ENCODE data around the gene ANKFN1. TPM values are rescaled to one million over a fixed set of nuclear protein-coding genes. Genes with fewer than 3 reads are reported as not detected.
"Not testable (repeated sequence)": the region's sequence is repeated elsewhere in the genome, so short reads cannot be mapped to it uniquely, and the experiment has no call there.

Gene ANKFN1
- total RNA-seq, 1 donor from 2014 or later = 2.4 TPM

- H3K27me3 Mint-ChIP-seq = no peaks in the 10 kb centered on the region
- DNase-seq (ENCODE audit: extremely low spot score, unreplicated experiment) = no peak
- H3K4me3 Mint-ChIP-seq = no peak overlapping the region
- H3K27ac Mint-ChIP-seq = no peak overlapping the region
- TF ChIP-seq CTCF (conservative IDR thresholded peaks at IDR 0.05) = no peak
- H3K9me3 Mint-ChIP-seq = no peaks in the 10 kb centered on the region
- no peaks in the 10 kb centered on the region for H3K4me1 Mint-ChIP-seq (ENCODE audit: unreplicated experiment)
- H3K36me3 Mint-ChIP-seq = no peaks in the 10 kb centered on the region
These were observed 242.5 kb downstream of the ANKFN1 start for GRCh38 chr17:56395787-56396186.

GRCh38 chr17:56407086-56407485, 253.8 kb downstream of the ANKFN1 start:
- Mint-ChIP-seq H3K36me3 (peaks cover 3% of the 10 kb centered on the region), H3K4me3 (no peak overlapping the region), H3K27ac (no peak overlapping the region), H3K4me1 (ENCODE audit: unreplicated experiment) (peaks cover 4% of the 10 kb centered on the region), H3K27me3 (peaks cover 10% of the 10 kb centered on the region), H3K9me3 (peaks cover 6% of the 10 kb centered on the region)
- no peak for DNase-seq (ENCODE audit: extremely low spot score, unreplicated experiment)
- no peak for TF ChIP-seq CTCF (conservative IDR thresholded peaks at IDR 0.05)

GRCh38 chr17:56412356-56412755, 259.1 kb downstream of the ANKFN1 start:
- peak overlapping the region; percentile 64 for H3K4me3 Mint-ChIP-seq

DNA sequence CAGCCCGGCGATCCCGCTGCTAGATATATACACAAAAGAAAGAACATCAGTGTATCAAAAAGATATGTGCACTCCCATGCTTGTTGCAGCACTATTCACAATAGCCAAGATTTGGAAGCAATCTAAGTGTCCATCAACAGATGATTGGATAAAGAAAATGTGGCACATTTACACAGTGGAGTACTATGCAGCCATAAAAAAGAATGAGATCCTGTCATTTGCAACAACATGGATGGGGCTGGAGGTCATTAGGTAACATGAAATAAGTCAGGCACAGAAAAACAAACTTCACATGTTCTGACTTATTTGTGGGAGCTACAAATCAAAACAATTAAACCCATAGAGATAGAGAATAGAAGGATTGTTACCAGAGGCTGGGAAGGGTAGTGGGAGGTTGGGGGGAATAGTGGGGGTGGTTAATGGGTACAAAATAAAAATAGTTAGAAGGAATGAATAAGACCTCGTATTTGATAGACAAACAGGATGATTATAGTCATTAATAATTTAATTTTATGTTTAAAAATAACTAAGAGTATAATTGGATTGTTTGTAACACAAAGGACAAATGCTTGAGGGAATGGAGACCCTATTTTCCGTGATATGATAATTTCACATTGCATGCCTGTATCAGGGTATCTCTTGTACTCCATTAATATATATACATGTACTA, 263.5 kb downstream of the ANKFN1 start:
- no peak for DNase-seq (ENCODE audit: extremely low spot score, unreplicated experiment)
- no peak for TF ChIP-seq CTCF (conservative IDR thresholded peaks at IDR 0.05)
- Mint-ChIP-seq H3K4me3 (no peak overlapping the region), H3K9me3 (peaks cover 13% of the 10 kb centered on the region), H3K27ac (no peak overlapping the region), H3K4me1 (ENCODE audit: unreplicated experiment) (no peaks in the 10 kb centered on the region), H3K36me3 (no peaks in the 10 kb centered on the region), H3K27me3 (no peaks in the 10 kb centered on the region)

More at GRCh38 chr17:56412356-56412755, 259.1 kb downstream of the ANKFN1 start:
- not testable (repeated sequence) for H3K36me3 Mint-ChIP-seq; H3K27me3 Mint-ChIP-seq; H3K4me1 Mint-ChIP-seq (ENCODE audit: unreplicated experiment); DNase-seq (ENCODE audit: extremely low spot score, unreplicated experiment)
- peak overlapping the region; percentile 20 for H3K27ac Mint-ChIP-seq
- H3K9me3 Mint-ChIP-seq = peaks cover 13% of the 10 kb centered on the region

DNA sequence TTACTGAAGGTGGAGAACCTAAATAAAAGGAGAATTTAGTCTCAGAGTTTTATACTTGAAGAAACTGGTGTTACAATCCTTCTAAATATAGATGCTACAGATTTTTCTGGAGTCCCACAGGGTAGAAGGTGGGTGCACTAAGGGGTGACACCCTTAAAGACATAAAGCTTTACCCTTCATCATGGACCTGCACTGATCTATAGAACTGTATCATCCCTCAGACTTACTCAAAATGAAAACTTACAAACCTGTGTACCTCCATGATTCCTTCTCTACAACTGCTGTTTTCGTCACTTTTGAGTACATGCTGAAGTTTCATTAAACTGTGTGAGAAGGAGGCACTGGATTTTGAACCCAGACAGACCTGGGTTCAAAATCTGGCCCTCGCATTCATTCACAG, 270.7 kb downstream of the ANKFN1 start:
- no peak overlapping the region for H3K4me3 Mint-ChIP-seq
- H3K36me3 Mint-ChIP-seq = no peaks in the 10 kb centered on the region
- H3K27me3 Mint-ChIP-seq = no peaks in the 10 kb centered on the region
- H3K4me1 Mint-ChIP-seq (ENCODE audit: unreplicated experiment) = no peaks in the 10 kb centered on the region
- TF ChIP-seq CTCF (conservative IDR thresholded peaks at IDR 0.05) = no peak
- no peak overlapping the region for H3K27ac Mint-ChIP-seq
- no peaks in the 10 kb centered on the region for H3K9me3 Mint-ChIP-seq
- DNase-seq (ENCODE audit: extremely low spot score, unreplicated experiment) = no peak

DNA sequence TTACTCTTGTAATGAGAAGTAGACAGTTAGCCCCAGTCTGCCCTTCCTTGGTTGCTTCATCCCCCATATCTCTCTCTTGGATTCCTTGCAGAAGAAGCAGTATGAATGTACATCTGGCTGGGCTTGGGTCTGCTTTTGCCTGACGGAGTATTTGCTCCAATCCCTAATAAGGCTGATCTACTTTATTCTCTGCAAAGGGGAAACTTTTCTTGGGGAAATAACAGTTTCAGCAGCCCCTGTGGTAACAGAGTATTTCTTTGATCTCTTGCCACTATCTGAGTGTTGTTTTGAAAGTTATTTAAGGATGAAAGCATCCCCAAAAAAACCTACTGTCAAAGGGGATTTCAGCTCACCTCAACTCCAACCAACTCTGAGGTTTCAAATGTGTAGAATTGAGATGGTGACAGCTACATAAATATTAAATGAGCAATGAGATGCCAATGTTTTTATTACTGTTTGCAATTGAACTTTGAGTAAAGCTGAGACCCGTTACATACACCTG, 271.3 kb downstream of the ANKFN1 start:
- H3K36me3 Mint-ChIP-seq = no peaks in the 10 kb centered on the region
- no peak overlapping the region for H3K27ac Mint-ChIP-seq
- DNase-seq (ENCODE audit: extremely low spot score, unreplicated experiment) = no peak
- no peaks in the 10 kb centered on the region for H3K9me3 Mint-ChIP-seq
- H3K27me3 Mint-ChIP-seq = no peaks in the 10 kb centered on the region
- no peak overlapping the region for H3K4me3 Mint-ChIP-seq
- H3K4me1 Mint-ChIP-seq (ENCODE audit: unreplicated experiment) = no peaks in the 10 kb centered on the region
- no peak for TF ChIP-seq CTCF (conservative IDR thresholded peaks at IDR 0.05)
